Left lung (tissue), 10 donors: ENCODE data around the gene NDUFS2. TPM values are rescaled to one million over a fixed set of nuclear protein-coding genes. Genes with fewer than 3 reads are reported as not detected.
A peak's percentile ranks its signal among the peaks of the same experiment; 100 is the strongest.

Experiments
- ATAC-seq: fragments of 200-7000 bp; cut with Tn5 transposase; one replicate; pipeline ENCODE4 v1.9.1; 2020; ENCODE audit warnings: moderate library complexity
- DNase-seq, 4 donors: peaks; one replicate each; pipeline ENCODE4 v3.0.0-alpha.2; 2013 to 2020
- H3K27ac ChIP-seq, 2 donors: fragments of 200-600 bp; sonication (generic) in 1 of 2; one replicate each; pipeline versions ENCODE4 v1.5.0 to v1.8.0; 2020 to 2021
- H3K27me3 ChIP-seq, 2 donors: fragments of 200-600 bp; sonication (generic) in 1 of 2; one replicate each; pipeline versions ENCODE4 v1.5.0 to v1.8.0; 2020 to 2021
- H3K36me3 ChIP-seq, 2 donors: fragments of 200-600 bp; sonication (generic) in 1 of 2; one replicate each; pipeline versions ENCODE4 v1.5.0 to v1.8.0; 2020 to 2021
- H3K4me1 ChIP-seq, 2 donors: fragments of 200-600 bp; one replicate each; pipeline ENCODE4 v1.8.0; 2021
- H3K4me3 ChIP-seq, 2 donors: fragments of 200-600 bp; sonication (generic) in 1 of 2; one replicate each; pipeline versions ENCODE4 v1.5.0 to v1.8.0; 2020 to 2021; ENCODE audit warnings: mild to moderate bottlenecking in 1 of 2
- H3K9me3 ChIP-seq, 2 donors: fragments of 200-600 bp; sonication (generic) in 1 of 2; one replicate each; pipeline versions ENCODE4 v1.5.0 to v1.8.0; 2020 to 2021
- intact Hi-C, 2 donors: fragments of 100-400 bp; cut with DNase I; formaldehyde crosslinking; loops; one replicate each; pipeline versions ENCODE4 v1.11.2 to v1.14.2; 2022
- polyA plus RNA-seq, 6 donors: library from polyadenylated mRNA; unstranded; fragments of 120-200 nt; gene quantifications; one replicate each; pipeline ENCODE4 v1.2.1, GENCODE V29; 2013; ENCODE audit not compliant: insufficient read length in 6 of 6
- total RNA-seq, 2 donors: library from RNA; stranded (reverse); fragmentation: NEBNext Ultra II Directional; extraction: Animal tissue kit (Norgen Biotek cat#: 25700); gene quantifications; one replicate each; pipeline ENCODE4 v1.2.1, GENCODE V29; 2021
- TF ChIP-seq, protein P1 (sequence below), 2 donors: fragments of 200-600 bp; sonication (generic) in 1 of 2; IDR thresholded peaks; one replicate each; pipeline versions ENCODE4 v1.5.0 to v1.8.0; 2021; ENCODE audit warnings: antibody characterized with exemption in 2 of 2
- donor health status: DM: no; HTN: yes; CAD: no.
- donor health status: DM: no; HTN: no; CAD: no.

The NDUFS2 gene
- total and polyA plus RNA-seq, 8 donors: 67.7 to 188 (median 151) TPM

DNA sequence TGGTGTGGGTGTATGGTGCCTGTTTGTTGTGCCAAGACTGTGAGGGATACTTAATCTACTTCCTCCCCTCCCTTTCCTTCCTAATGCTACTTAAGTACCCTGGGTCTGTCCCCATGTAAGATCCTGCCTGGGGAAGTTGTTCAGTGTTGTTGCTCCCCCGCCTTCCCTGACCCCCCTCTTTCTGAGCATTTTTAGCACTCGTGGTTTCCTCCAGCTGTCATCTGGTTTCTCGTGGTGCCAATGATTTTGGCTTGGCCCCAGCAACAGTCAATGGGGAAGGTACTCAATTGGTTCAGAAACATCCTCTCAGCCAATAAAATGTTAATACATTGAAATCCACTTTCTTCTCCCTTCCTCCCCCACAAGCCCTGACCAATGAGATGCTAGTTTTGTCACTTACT, 16.9 kb upstream of the NDUFS2 start:
- TF ChIP-seq, protein P1, sequence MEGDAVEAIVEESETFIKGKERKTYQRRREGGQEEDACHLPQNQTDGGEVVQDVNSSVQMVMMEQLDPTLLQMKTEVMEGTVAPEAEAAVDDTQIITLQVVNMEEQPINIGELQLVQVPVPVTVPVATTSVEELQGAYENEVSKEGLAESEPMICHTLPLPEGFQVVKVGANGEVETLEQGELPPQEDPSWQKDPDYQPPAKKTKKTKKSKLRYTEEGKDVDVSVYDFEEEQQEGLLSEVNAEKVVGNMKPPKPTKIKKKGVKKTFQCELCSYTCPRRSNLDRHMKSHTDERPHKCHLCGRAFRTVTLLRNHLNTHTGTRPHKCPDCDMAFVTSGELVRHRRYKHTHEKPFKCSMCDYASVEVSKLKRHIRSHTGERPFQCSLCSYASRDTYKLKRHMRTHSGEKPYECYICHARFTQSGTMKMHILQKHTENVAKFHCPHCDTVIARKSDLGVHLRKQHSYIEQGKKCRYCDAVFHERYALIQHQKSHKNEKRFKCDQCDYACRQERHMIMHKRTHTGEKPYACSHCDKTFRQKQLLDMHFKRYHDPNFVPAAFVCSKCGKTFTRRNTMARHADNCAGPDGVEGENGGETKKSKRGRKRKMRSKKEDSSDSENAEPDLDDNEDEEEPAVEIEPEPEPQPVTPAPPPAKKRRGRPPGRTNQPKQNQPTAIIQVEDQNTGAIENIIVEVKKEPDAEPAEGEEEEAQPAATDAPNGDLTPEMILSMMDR (IDR thresholded peaks at IDR 0.05): no peak
- Histone ChIP-seq H3K4me1 (peaks cover 5 to 73% of the 10 kb centered on the region in 2 donors), H3K36me3 (no peaks in the 10 kb centered on the region), H3K9me3 (no peaks in the 10 kb centered on the region), H3K27me3 (no peaks in the 10 kb centered on the region), H3K4me3 (no peak overlapping the region), H3K27ac (peak overlapping the region; percentile 78 to 85)
- DNase-seq: peak in 2 of 4 donors; percentile 81 to 84
- peak; percentile 80 for ATAC-seq
- intact Hi-C loops: no loop called here

DNA sequence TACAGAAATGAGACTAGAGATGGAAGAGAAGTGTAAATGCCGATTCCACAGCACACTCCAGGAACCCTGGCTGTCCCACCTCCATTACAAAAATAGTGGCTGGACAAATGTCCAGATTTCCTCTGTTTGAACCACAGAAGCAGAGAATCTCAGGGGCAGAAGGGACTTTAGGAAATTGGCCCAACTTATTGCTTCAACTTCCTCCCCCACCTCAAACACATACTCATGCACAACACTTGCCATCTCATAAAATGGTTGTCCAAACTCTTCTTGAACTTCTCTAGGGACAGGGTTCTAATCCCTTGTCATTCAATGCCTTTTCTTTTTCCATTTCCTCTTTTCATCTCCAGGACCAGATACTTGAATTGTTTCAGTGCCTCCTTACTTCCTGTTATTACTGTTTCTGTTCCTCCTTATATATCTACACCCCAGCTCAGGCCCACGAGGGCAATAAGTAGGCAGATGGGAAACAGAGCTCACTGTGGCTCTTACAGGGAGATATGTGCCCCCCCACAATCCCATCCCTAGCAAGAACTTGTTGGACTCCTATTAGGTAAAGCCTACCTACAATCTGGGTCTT, 16.3 kb upstream of the NDUFS2 start:
- DNase-seq: peak in 1 of 4 donors; percentile 42
- Histone ChIP-seq H3K36me3 (peaks cover 0 to 4% of the 10 kb centered on the region in 2 donors), H3K27me3 (peaks cover 0 to under 1% of the 10 kb centered on the region in 2 donors), H3K4me1 (peaks cover 5 to 73% of the 10 kb centered on the region in 2 donors), H3K4me3 (no peak overlapping the region), H3K9me3 (no peaks in the 10 kb centered on the region), H3K27ac (peak overlapping the region; percentile 78 to 85)
- TF ChIP-seq, protein P1 (IDR thresholded peaks at IDR 0.05): no peak
- peak; percentile 54 for ATAC-seq
- intact Hi-C loops: no loop called here

DNA sequence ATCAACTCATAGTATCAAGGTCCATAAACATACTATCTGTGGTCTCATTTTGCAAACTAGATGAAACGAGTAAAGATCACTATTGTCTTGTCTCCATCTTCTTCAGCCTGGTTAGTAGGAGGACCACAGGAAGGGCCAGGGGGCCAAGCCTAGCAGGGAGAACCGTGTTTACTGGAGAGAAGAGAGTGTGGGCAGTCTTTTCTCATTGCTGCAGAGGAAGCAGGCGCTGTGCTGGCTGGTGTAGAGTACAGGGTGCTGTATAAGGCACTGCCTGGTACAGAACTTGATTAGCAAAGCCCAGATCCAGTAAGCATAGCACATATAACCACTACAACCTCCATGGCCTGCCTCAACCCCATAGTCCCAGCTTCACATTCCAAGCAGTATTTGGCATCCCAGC, 14.9 kb upstream of the NDUFS2 start:
- TF ChIP-seq, protein P1 (IDR thresholded peaks at IDR 0.05): no peak
- no peaks in the 10 kb centered on the region for H3K9me3 ChIP-seq
- ATAC-seq (no peak), DNase-seq (no peak)
- peaks cover 0 to 14% of the 10 kb centered on the region in 2 donors for H3K36me3 ChIP-seq
- no peak overlapping the region for H3K4me3 ChIP-seq
- H3K4me1 ChIP-seq: peaks cover 5 to 71% of the 10 kb centered on the region in 2 donors
- no peak overlapping the region for H3K27ac ChIP-seq
- intact Hi-C loops: no loop called here
- H3K27me3 ChIP-seq: peaks cover 0 to 4% of the 10 kb centered on the region in 2 donors

DNA sequence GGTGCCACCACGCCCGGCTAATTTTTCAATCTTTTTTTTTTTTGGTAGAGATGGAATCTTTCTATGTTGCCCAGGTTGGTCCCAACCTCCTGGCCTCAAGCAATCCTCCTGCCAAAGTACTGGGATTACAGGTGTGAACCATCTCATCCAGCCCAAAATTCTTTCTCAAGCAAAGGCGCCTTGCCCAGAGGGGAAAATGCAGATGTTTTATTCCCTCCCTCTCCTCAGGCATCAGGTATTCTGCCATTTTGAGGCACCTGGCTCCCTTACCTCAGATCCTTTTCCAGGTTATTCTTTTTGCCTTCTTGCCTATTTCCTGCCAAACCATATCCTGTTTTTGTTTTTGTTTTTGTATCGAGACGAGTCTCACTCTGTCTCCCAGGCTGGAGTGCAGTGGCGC, 13.8 kb upstream of the NDUFS2 start:
- peaks cover 0 to 4% of the 10 kb centered on the region in 2 donors for H3K27me3 ChIP-seq
- H3K4me1 ChIP-seq: peaks cover 5 to 69% of the 10 kb centered on the region in 2 donors
- H3K4me3 ChIP-seq: no peak overlapping the region
- DNase-seq: no peak
- intact Hi-C loops: no loop called here
- H3K9me3 ChIP-seq: no peaks in the 10 kb centered on the region
- peaks cover 0 to 14% of the 10 kb centered on the region in 2 donors for H3K36me3 ChIP-seq
- ATAC-seq: no peak
- TF ChIP-seq, protein P1 (IDR thresholded peaks at IDR 0.05): no peak
- H3K27ac ChIP-seq: no peak overlapping the region

DNA sequence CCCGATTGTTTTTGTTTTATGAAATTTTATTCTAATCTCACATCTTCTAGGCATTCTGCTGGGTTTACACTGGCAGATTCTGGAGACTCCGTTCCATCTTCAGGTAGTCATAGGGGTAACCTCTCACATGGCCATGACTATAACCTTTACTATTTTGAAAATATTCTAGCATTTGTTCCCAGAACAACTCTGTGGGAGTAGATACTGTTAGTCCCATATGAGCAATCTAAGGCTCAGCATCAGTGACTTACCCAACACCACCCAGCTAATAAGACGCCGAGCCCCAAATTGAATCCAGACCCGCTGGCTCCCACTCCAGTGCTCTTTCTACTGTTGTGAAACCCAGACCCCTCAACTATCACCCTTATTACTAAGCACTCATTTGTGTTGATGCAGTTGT, 13.1 kb upstream of the NDUFS2 start:
- peaks cover 5 to 66% of the 10 kb centered on the region in 2 donors for H3K4me1 ChIP-seq
- no peaks in the 10 kb centered on the region for H3K9me3 ChIP-seq
- intact Hi-C loops: no loop called here

More for the DNA sequence above, 13.1 kb upstream of the NDUFS2 start:
- TF ChIP-seq, protein P1 (IDR thresholded peaks at IDR 0.05): no peak
- ATAC-seq: no peak
- no peak overlapping the region for H3K27ac ChIP-seq
- no peak overlapping the region for H3K4me3 ChIP-seq
- H3K27me3 ChIP-seq: peaks cover 0 to 4% of the 10 kb centered on the region in 2 donors
- DNase-seq: no peak
- H3K36me3 ChIP-seq: peaks cover 0 to 14% of the 10 kb centered on the region in 2 donors
